ENCODE data around the gene TYROBP. TPM values are rescaled to one million over a fixed set of nuclear protein-coding genes. Genes with fewer than 3 reads are reported as not detected.
"Not testable (repeated sequence)": the region's sequence is repeated elsewhere in the genome, so short reads cannot be mapped to it uniquely, and the experiment has no call there.

TYROBP gene
- polyA plus RNA-seq, 4 donors = 8.4 to 12.6 (median 8.8) TPM

DNA sequence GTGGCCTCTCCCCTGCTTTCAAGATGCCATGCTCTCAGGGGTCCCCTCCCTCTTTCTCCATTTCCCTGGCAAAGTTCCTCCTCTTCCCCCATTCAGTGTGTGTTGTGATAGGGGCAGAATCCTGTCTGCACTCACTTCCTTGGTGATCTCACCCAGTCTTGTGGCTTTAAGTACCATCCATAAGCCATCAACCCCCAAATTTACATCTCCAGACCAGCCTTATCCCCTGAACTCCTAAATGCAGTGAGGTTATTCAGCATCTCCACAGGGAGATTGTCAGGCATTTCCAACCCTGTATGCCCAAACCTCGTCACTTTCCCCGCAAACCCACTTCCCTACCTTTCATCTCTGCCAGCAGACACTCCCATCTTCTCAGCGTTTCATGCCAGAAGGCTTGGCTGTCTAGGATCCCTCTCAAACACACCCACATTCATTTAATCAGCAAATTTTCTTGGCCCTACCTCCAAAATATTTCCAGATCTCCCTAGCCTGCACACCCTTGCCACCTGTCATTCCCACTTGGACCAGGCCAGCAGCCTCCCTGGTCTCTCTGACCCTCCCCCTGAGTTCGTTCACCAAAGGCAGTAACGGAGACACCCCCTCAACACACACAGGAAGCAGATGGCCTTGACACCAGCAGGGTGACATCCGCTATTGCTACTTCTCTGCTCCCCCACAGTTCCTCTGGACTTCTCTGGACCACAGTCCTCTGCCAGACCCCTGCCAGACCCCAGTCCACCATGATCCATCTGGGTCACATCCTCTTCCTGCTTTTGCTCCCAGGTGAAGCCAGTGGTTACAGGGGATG is 6.0 kb downstream of the TYROBP start, which contains the start of gene HCST:
HCST (plus strand) TSS at position 676 of the 808 bp plus-strand sequence; CDS start at position 741, 65 bp downstream.
- no peak for DNase-seq (ENCODE audit: low read depth in 4 of 4, low spot score in 3 of 4)

DNA sequence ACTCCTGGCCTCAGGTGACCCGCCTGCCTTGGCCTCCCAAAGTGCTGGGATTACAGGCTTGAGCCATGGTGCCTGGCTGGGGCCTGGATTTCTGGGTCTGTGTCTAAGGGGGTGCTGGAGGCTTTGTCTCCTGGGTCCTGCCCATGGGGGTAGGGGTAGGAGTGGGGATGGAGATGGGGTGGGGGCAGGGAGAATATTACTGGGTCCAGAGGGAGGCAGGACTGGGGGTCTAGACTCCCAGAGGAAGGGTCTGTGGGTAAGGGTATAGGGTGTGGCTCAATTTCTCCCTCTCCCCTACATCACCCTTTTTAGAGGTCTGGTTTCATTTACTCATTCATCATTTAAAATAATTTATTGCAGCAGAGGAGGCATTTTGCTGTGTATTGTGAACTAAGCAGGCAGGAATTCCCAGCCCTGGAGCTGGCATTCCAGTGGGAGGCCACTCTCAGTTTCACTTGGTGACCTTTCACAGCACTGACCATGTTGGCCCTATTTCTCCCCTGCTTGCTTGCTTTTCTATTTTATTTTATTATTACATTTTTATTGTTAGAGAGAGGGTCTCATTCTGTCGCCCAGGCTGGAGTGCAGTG is 6.9 kb downstream of the TYROBP start:
- no peak for DNase-seq (ENCODE audit: low read depth in 4 of 4, low spot score in 3 of 4)

DNA sequence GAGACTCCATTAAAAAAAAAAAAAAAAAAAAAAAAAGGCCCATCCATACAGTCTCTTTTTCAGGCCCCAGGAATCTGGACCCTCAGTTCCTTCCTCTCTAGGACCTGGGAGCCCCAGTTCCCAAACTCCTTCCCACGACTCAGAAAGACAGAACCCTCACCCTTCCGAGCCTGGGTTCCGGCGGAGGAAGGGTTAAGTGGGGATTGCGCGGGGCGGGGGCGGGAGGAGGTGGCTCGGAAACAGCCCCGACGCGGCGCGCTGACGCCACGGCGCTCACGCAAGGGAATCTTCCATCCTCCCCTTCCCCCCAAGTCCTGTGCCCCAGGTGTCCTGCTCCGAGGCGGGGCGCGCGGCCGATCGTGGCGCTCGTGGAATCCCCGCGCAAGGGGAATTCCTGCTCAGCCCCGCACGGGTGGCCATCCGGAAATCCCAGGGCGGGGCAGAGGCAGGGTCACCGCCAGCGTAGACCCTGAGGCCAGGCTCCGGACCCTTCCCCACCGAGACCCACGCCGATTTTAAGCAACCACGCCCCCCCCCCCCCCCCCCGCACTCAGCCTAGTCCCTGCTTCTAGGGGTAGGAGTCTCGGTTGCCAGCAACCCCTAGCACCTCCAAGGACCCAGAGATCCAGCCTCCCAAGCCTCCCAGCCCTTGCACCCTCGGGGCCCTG is 8.4 kb downstream of the TYROBP start:
- peak; percentile 53 to 74 (median 69) for DNase-seq (ENCODE audit: low read depth in 4 of 4, low spot score in 3 of 4)

DNA sequence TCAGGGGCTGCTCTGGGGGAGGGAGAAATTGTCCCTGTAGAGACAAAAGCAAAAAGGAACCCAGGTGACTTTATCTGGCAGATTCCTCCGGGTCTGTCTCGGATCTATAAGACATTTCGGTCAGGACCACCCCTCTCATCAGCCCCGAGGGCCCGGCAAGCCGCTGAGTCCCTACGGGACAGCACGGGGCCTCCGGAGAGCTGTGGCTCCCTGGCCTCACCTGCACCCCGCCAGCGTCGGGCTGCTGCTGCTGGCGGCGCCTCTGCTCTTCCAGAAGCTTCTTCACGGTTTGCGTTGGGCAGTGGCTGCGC is 9.6 kb downstream of the TYROBP start:
- no peak for DNase-seq (ENCODE audit: low read depth in 4 of 4, low spot score in 3 of 4)

DNA sequence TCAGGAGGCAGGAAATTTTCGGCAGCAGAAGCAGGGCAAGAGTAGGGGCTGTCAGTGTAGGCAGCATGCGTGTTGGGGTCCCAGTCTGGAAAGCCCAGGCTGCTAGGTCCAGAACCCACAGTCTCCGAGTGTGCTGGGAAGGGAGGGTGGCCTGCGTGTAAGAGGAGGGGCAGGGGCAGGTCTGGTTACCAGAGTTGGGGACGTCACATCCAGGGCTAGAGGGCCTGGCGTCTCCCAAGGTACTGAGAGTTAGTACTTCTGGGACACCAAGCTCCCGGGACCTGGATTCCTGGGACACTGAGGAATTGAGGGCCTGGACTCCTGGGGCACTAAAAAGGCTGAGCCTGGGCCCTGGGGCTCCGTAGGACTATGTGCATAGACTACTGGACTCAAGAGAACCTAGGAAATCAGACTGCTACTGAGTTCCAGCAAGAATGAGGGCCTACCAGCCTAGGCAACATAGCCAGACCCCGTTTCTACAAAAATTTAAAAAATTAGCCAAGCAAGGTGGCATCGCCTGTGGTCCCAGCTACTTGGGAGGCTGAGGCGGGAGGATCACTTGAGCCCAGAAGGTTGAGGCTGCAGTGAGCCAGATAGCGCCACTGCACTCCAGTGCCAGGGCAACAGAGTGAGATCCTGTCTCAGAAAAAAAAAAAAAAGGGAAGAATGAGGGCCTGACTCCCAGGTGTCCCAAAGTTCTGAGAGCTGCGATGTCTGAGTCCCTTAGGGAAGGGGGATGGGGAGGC is 10.2 kb downstream of the TYROBP start:
- DNase-seq (ENCODE audit: low read depth in 4 of 4, low spot score in 3 of 4) = no peak

DNA sequence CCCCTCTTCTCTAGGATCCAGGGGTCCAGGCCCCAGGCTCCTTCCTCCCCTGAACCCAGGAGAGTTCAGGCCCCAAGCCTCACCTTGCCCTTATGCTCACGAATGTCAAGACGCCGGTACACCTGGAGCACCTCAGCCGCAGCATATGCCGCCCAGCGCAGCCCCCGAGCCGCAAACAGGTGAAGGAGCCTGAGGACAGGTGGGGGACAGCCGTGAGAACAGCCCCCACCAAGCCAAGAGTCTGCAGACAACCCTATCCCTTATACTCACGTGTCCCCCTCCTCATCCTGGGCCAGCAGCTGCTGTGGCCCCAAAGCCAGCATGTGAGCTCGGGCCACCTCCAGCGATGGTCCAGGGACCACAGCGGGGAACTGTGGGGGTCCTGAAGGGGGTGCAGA is 11.5 kb downstream of the TYROBP start:
- DNase-seq (ENCODE audit: low read depth in 4 of 4, low spot score in 3 of 4) = no peak

DNA sequence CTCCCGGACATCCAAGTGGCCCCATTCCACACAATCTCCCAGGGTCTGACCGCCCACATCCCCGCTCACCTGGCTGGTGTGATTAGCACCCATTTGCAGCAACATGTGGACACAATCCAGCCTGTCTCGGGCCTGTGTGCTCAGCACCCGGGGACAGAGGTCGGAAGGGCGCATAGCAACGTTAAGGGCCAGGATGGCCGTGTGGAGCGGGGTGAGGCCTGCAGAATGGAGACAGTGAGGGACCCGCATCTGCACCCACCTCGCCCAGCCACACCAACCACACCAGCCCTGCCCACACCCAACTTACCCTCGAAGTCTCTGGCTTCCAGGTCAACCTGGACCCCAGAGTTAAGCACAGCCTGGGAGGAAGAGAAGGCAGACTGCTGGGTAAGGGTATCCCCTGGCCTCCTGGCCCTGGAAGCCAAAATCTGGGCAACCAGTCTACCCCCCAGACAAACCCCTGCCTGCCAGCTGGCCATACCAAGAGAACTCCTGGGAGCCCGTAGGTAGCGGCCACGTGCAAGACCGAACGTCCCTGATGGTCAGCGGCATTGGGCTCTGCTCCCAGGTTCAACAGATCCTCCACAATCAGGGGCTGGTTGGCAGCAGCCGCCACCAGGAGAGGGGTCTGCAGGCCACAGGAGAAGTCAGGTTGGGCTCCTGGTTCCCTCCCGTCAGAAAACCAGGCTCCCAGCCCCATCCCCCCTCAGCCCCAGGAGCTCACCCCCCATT is 12.0 kb downstream of the TYROBP start:
- DNase-seq (ENCODE audit: low read depth in 4 of 4, low spot score in 3 of 4) = no peak

DNA sequence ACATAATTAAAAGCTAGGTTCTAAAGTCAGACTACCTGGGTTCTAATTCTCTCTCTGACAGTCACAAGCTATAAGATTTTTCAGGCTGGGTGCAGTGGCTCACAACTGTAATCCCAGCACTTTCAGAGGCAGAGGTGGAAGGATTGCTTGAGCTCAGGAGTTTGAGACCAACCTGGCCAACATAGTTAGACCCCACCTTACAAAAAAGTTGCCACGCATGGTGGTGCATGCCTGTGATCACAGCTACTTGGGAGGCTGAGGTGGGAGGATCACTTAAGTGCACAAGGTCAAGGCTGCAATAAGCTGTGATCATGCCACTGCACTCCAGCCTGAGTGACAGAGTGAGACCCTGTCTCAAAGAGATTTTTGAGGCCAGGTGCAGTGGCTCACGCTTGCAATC is 13.8 kb downstream of the TYROBP start:
- DNase-seq (ENCODE audit: low read depth in 4 of 4, low spot score in 3 of 4) = no peak

DNA sequence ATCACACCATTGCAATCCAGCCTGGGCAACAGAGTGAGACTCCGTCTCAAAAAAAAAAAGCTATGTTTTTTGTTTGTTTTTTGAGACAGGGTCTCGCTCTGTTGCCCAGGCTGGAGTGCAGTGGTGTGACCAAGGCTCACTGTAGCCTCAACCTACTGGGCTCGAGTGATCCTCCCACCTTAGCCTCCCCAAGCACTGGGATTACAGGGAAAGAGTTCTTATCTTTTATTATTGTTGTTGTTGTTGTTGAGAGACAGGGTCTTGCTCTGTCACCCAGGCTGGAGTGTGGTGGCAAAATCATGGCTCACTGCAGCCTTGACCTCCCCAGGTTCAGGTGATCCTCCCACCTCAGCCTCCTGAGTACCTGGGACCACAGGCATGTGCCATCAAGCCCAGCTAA is 16.3 kb downstream of the TYROBP start:
- not testable (repeated sequence) for DNase-seq (ENCODE audit: low read depth in 4 of 4, low spot score in 3 of 4)

DNA sequence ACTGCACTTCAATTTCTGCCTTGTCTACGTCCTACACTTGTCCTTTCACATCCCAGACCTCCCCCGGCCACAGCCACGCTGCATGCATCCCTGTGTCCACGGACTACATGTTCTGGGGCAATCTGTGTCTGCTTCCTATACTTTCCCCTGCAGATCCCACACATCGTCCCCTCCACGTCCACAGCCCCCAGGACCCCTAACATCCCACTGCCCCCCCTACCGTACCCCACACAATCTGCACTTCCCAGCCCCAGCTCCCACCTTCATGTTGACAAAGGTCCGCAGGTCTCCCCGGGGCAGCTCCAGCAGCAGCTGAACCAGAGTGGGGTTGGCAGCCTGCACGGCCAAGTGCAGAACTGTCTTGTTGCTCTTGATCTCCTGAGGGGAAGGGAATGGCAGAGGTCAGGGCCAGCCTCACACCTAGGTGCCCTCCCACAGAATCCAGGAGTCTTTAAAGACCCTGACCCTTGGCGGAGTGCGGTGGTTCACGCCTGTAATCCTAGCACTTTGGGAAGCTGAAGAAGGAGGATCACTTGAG is 17.9 kb downstream of the TYROBP start:
- no peak for DNase-seq (ENCODE audit: low read depth in 4 of 4, low spot score in 3 of 4)

DNA sequence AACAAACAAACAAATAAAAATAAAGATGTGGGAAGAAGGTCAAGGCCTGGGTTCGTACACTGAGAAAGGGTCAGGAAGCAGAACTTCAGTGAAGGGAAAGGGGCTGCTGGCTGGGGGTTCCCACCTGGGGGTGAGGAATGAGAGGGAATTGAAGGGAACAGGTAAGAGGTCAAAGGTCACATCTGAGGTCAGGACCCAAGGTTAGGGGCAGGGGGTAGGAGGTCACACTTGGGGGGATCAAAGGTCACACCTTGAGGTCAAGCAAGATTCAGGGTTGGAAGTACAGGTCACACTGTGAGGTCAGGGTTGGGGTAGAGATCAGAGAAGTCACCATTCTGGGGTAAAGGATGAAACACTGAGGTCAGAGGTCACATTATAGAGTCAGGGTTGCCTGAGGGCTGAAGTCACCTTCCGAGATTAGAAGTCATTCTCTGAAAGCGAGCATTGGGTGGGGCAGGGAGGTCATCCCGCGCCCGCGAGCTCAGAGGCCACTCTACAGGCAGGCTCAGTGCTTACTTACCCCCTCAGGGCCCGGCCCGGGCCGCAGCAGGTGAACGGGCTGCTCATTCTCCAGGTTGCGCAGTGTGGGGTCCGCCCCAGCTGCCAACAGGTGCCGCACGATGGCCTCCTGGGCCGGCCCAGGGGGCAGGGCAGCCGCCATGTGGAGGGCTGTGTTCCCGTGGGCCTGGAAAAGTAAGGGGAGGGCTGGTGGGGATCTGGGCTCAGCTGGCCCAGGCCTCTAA is 18.6 kb downstream of the TYROBP start:
- DNase-seq (ENCODE audit: low read depth in 4 of 4, low spot score in 3 of 4) = no peak

DNA sequence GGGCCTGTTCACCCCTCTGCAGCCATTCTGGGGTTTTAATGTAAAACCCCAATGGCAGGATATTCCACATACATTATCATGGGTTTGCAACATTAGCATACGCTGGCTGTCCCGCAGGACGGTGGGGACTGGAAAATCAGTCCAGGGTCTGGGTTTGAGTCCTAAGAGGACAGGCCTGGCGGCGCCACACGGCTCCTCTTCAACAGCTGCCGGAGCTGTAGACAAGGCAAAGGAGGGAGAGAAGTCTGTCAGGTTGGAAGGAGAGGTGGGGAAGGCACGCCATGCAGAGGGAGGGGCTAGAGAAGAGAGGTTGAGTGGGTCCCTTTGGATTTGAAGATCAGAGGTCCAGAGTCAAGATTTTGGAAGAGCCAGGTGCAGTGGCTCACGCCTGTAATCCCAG is 19.7 kb downstream of the TYROBP start:
- no peak for DNase-seq (ENCODE audit: low read depth in 4 of 4, low spot score in 3 of 4)

DNA sequence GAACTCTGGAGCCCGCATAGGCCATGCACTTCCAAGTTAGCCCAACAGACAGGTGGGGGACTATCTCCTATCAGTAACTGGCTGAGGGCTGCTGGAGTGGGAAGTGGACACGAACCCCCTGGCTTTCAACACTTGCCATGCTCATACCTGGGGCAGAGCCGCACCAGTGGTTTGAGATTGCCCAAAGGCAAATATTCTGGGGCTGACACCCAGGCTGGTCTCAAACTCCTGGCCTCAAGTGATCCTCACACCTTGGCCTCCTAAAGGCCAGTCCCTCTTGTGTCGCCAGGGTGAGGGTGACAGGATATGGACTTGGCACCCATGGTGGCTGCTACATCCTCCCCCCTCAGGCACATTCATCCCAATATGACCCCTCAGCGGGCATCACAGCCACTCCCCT is 20.9 kb downstream of the TYROBP start:
- no peak for DNase-seq (ENCODE audit: low read depth in 4 of 4, low spot score in 3 of 4)

DNA sequence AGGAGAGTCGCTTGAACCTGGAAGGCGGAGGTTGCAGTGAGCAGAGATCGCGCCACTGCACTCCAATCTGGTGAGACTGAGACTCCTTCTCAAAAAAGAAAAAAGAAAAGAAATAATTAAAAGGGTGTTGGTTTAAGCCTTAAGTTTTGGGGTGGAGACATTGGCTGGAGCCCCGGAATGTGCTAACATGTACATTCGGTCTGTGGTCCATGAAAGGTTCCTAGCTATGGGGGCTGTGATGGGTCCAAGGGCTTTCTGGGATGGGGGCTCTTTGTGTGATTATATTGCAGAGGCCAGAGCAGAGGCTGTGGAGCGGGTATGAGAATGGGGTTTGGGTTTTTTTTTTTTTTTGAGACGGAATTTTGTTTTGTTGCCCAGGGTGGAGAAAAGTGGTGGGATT is 22.2 kb downstream of the TYROBP start:
- DNase-seq (ENCODE audit: low read depth in 4 of 4, low spot score in 3 of 4) = no peak

DNA sequence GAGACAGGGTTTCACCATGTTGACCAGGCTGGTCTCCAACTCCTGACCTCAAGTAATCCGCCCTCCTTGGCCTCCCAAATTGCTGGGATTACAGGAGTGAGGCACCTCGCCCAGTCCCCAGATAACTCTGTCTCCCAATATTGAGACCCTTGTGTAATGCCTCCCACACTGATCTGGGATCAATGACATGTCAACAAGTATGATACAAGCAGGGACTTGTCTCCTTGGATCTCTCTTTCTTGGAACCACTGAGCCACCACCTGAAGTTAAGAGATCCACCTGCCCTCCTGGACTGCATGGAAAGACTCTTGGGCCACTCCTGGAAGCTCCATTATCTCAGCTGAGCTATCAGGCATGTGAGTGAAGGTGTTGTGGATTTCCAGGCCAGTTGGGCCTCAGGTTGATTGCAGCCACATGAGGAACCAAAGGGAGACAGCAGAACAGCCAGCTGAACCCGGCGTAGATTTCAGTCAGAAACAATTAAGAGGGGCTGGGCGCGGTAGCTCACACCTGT is 22.8 kb downstream of the TYROBP start:
- DNase-seq (ENCODE audit: low read depth in 4 of 4, low spot score in 3 of 4) = no peak

DNA sequence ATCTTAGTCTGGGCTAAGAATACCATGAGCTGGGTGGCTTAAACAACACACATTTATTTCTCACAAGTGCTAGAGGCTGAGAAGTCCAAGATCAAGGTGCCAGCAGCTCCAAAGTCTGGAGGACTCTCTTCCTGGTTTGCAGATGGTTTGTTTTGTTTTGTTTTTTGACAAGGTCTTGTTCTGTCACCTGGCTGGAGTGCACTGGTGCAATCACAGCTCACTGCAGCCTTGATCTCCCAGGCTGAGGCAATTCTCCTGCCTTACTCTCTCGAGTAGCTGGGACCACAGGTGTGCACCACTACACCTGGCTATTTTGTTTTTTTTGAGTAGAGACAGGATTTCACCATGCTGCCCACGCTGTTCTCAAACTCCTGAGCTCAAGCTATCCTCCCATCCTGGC is 24.2 kb downstream of the TYROBP start:
- no peak for DNase-seq (ENCODE audit: low read depth in 4 of 4, low spot score in 3 of 4)

DNA sequence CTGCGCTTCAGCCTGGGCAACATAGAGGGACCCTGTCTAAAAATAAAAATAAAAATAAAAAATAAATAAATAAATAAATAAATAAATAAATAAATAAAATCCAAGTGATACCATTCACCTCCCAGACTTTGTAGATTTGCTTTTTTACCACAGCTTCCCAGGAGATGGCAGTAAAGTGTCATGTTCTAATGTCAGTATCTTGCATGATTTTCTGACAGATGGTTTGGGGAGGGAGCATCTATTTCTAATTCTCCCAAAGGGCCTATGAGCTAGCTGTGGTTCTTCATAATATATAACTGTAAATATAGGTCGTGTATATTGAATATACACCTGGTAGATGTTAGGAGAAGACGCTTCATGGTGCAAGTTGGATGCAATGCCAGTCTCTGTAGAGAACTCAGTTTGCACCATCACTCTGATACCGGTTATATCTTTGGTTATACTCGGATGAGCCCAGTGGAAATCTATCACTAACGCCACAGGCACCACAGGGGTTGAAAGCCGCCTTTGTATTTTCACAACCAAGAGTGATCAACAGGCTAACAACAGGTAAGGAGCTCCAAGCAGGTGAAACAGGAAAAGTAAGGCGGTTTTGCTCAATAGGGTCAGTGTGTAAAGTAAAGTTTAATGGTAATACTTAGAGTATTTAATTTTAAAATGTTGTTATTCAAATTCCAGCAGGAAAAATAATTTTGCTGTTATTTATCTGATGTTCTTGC is 25.8 kb downstream of the TYROBP start:
- DNase-seq (ENCODE audit: low read depth in 4 of 4, low spot score in 3 of 4) = peak in 2 of 4 donors; percentile 47 to 70

DNA sequence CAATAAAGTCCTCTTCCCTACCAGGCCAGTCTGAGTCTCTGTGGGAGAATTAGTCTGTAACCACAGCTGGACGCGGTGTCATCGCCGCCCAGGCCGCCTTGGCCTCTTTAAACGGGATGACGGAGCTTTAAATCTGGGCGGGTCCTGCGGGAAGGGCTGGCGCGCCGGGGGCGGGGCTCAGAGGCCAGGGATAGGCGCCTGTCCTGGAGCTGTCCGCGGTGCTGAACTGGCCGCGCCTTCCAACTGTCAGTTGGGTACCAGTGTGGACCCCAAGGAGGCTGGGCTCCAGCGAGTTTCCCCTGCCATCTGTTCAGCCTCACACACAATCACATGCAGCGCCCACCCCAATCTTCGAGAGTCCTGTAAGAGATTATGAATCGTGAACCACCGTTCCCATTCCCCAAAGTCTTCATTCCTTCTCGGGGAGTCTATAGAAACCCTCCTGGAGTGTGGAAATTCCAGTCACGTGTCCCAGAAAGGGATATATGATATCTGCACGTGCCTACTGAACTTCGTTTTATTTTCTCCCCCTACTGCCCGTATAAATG is 28.3 kb downstream of the TYROBP start:
- peak in 2 of 4 donors; percentile 75 to 76 for DNase-seq (ENCODE audit: low read depth in 4 of 4, low spot score in 3 of 4)
